DND-41 (cell line): ENCODE results near the gene SSX2IP.
"Not testable (repeated sequence)": the region's sequence is repeated elsewhere in the genome, so short reads cannot be mapped to it uniquely, and the experiment has no call there.

ENCODE experiments used
- ATAC-seq: fragments of 200-7000 bp; cut with Tn5 transposase; 3 replicates; pipeline ENCODE4 v1.9.1; 2021; ENCODE audit warnings: low read depth; ENCODE audit not compliant: insufficient read depth
- DNase-seq: peaks from one replicate; pipeline ENCODE4 v3.0.0-alpha.2; 2020
- H2AFZ ChIP-seq: 2 replicates; pipeline ENCODE4 v1.6.0; 2012; ENCODE audit warnings: low read depth, low read length
- H3K27ac ChIP-seq: 2 replicates; pipeline ENCODE4 v1.5.1; 2012; ENCODE audit warnings: low read length, inconsistent platforms
- H3K27me3 ChIP-seq: fragments of 200-600 bp; sonication (generic); 2 replicates; pipeline ENCODE4 v1.6.0; 2012; ENCODE audit warnings: low read length, mild to moderate bottlenecking, inconsistent platforms; ENCODE audit not compliant: insufficient read depth, poor library complexity
- H3K36me3 ChIP-seq: 2 replicates; pipeline ENCODE4 v1.5.1; 2012; ENCODE audit warnings: low read length, inconsistent platforms; ENCODE audit not compliant: insufficient read depth
- H3K4me1 ChIP-seq: 2 replicates; pipeline ENCODE4 v1.5.1; 2012; ENCODE audit warnings: mild to moderate bottlenecking, low read length; ENCODE audit not compliant: insufficient read depth
- H3K4me2 ChIP-seq: 2 replicates; pipeline ENCODE4 v1.6.0; 2012; ENCODE audit warnings: mild to moderate bottlenecking, moderate library complexity, low read length, inconsistent platforms; ENCODE audit not compliant: insufficient read depth
- H3K4me3 ChIP-seq, 2 experiments: fragments of 200-600 bp in 1 of 2; shearing (Covaris generic) in 1 of 2; 2 replicates each; pipeline ENCODE4 v1.5.1; 2012 to 2016; ENCODE audit warnings: inconsistent platforms in 2 of 2, low read length in 2 of 2, mild to moderate bottlenecking in 2 of 2, low read depth in 1 of 2, moderate library complexity in 1 of 2
- H3K79me2 ChIP-seq: 2 replicates; pipeline ENCODE4 v1.6.0; 2012; ENCODE audit warnings: low read length, inconsistent platforms; ENCODE audit not compliant: insufficient read depth
- H3K9ac ChIP-seq: 2 replicates; pipeline ENCODE4 v1.6.0; 2012; ENCODE audit warnings: low read depth, mild to moderate bottlenecking, inconsistent platforms, low read length, moderate library complexity
- H3K9me3 ChIP-seq: 2 replicates; pipeline ENCODE4 v1.5.1; 2012; ENCODE audit warnings: low read length, moderate library complexity, mild to moderate bottlenecking, inconsistent platforms; ENCODE audit not compliant: insufficient read depth, severe bottlenecking
- H4K20me1 ChIP-seq: 2 replicates; pipeline ENCODE4 v1.6.0; 2012; ENCODE audit warnings: low read length; ENCODE audit not compliant: insufficient read depth
- EZH2 ChIP-seq: IDR thresholded peaks from 3 replicates; pipeline ENCODE4 v1.6.1; 2012; ENCODE audit warnings: borderline replicate concordance, low read depth, mild to moderate bottlenecking, moderate library complexity, low read length, inconsistent platforms; ENCODE audit not compliant: severe bottlenecking
- TF ChIP-seq, protein P1 (sequence below): IDR thresholded peaks from 2 replicates; pipeline ENCODE4 v1.5.1; 2012; ENCODE audit warnings: borderline replicate concordance, low read length, moderate library complexity, mild to moderate bottlenecking; ENCODE audit not compliant: poor library complexity, severe bottlenecking; ENCODE audit errors: extremely low read depth

Gene SSX2IP

DNA sequence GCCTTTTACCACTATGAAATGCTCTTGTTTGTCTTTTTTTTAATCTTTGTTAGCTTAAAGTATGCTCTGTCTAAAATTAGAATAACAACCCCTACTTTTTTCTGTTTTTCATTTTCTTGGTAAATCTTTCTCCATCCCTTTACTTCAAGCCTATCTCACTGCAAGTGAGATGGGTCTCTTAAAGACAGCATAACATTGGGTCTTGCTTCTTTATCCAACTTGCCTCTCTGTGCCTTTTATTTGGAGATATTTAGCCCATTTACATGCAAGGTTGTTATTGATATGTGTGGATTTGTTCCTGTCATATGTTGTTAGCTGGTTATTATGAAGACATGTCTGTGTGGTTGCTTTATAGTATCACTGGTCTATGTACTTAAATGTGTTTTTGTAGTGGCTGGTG lies 41.3 kb upstream of the SSX2IP start:
- no peak for DNase-seq
- Histone ChIP-seq H3K36me3 (no peaks in the 10 kb centered on the region), H3K79me2 (no peaks in the 10 kb centered on the region), H3K9me3 (no peaks in the 10 kb centered on the region), H3K4me1 (no peaks in the 10 kb centered on the region), H3K9ac (no peak overlapping the region), H3K4me3 (no peak overlapping the region), H4K20me1 (no peaks in the 10 kb centered on the region), H3K4me2 (no peak overlapping the region), H3K27ac (no peak overlapping the region), H2AFZ (no peak overlapping the region), H3K27me3 (peaks cover 5% of the 10 kb centered on the region)
- no peak for TF ChIP-seq EZH2
- TF ChIP-seq, protein P1, sequence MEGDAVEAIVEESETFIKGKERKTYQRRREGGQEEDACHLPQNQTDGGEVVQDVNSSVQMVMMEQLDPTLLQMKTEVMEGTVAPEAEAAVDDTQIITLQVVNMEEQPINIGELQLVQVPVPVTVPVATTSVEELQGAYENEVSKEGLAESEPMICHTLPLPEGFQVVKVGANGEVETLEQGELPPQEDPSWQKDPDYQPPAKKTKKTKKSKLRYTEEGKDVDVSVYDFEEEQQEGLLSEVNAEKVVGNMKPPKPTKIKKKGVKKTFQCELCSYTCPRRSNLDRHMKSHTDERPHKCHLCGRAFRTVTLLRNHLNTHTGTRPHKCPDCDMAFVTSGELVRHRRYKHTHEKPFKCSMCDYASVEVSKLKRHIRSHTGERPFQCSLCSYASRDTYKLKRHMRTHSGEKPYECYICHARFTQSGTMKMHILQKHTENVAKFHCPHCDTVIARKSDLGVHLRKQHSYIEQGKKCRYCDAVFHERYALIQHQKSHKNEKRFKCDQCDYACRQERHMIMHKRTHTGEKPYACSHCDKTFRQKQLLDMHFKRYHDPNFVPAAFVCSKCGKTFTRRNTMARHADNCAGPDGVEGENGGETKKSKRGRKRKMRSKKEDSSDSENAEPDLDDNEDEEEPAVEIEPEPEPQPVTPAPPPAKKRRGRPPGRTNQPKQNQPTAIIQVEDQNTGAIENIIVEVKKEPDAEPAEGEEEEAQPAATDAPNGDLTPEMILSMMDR, result no peak
- ATAC-seq, result no peak

DNA sequence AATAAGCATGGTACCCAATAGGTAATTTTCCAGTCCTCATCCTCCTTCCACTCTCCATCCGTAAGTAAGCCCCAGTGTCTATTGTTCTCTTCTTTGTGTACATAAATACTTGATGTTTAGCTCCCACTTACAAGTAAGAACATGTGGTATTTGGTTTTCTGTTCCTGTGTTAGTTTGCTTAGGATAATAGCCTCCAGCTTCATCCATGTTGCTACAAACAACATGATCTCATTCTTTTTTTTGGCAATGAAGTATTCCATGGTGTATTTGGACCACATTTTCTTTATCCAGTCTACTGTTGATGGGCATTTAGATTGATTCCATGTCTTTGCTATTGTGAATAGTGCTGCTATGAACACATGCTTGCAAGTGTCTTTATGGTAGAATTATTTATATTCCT lies 37.5 kb upstream of the SSX2IP start:
- H3K36me3 ChIP-seq, H3K27me3 ChIP-seq, H3K79me2 ChIP-seq, H2AFZ ChIP-seq, H4K20me1 ChIP-seq, H3K9ac ChIP-seq, H3K4me2 ChIP-seq, H3K4me3 ChIP-seq, H3K9me3 ChIP-seq, ATAC-seq, DNase-seq, H3K4me1 ChIP-seq, H3K27ac ChIP-seq: not testable (repeated sequence)

DNA sequence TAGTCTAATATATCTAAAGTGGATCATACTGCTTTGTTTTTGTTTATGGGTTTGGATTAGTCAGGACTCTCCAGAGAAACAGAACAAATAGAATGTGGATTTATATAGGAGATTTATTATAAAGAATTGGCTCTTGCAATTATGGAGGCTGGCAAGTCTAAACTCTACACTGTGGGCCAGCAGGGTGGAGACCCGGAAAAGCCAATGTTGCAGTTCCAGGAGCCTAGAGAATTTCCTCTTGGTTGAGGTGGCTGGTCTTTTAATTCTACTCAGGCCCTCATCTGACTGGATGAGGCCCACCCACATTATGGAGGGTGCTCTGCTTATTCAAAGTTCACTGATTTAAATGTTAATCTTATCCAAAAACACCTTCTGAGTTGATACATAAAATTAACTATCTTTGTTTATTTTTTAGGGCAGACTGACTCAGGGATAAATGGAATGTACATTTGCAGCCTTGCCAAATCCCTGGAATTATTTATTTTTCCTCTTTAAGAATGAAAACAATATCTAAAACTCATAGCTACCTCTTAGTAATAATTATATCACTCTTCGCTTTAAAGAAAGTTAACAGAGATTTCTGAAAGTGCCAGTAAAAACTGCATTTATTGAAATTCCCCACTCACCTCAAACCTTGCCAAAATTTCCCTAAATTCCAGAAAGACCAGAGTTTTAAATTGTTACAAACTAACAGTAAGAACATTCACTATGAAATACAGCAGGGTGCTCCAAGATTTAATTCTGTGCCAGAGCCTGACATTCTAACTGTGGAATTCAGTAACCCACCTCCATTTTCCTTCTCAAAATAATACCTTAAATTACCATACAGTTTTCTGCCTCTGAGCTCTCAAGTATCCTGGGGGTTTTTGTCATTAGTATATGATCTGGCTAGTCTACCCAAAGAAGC lies 36.6 kb upstream of the SSX2IP start:
- Histone ChIP-seq H3K9ac (no peak overlapping the region), H4K20me1 (no peaks in the 10 kb centered on the region), H3K9me3 (no peaks in the 10 kb centered on the region), H3K27ac (no peak overlapping the region), H3K4me2 (no peak overlapping the region), H3K27me3 (no peaks in the 10 kb centered on the region), H3K36me3 (no peaks in the 10 kb centered on the region), H3K4me3 (no peak overlapping the region), H3K4me1 (no peaks in the 10 kb centered on the region), H2AFZ (no peak overlapping the region), H3K79me2 (no peaks in the 10 kb centered on the region)
- ATAC-seq, result no peak
- no peak for DNase-seq
- TF ChIP-seq, protein P1, result no peak
- TF ChIP-seq EZH2, result no peak

DNA sequence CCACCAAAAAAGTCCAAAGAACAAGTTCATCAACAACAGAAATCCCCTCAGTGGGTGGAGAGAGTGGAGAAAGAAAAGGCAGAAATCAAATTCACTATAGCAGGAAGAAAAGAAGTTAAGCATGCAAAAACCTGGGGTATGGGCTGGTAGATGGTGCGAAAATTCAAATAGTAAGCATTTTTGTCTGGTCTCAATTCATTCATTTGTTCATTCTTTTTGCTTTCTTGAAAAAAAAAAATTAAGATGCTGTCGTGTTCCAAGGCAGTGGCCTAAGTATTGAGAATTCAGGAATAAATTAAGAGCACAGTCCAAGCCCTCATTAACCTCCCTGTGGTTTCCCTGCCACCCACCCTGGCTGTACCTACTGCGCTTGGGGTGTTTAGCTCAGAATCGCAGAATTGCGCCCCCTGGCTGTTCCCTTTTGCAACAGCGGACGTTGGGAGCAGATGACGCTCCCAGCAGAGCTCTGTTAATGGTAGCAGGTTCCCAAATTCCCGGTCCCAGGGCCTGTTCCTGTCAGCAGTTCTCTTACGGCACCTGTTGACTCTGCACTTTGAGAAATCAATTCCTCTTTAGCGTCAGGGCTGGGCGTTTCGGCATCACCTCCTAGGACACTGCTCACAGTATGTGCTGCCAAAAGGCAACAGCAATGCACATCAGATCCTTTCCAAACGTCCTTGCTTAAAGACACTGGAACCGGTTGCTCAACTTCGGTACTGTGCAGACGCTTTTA lies 34.0 kb upstream of the SSX2IP start:
- Histone ChIP-seq H3K36me3 (no peaks in the 10 kb centered on the region), H3K79me2 (no peaks in the 10 kb centered on the region), H3K27ac (no peak overlapping the region), H3K27me3 (no peaks in the 10 kb centered on the region), H3K4me1 (no peaks in the 10 kb centered on the region), H3K4me3 (no peak overlapping the region), H3K4me2 (no peak overlapping the region), H3K9ac (no peak overlapping the region), H3K9me3 (no peaks in the 10 kb centered on the region), H4K20me1 (no peaks in the 10 kb centered on the region), H2AFZ (no peak overlapping the region)
- ATAC-seq (peak; percentile 53; the same call in 2 of the 3 replicates), DNase-seq (peak; percentile 25)
- TF ChIP-seq, protein P1, result peak; percentile 67
- TF ChIP-seq EZH2, result no peak
